Psoas muscle (tissue), 8 donors: ENCODE measurements around the gene MAP3K6. TPM values are rescaled to one million over a fixed set of nuclear protein-coding genes. Genes with fewer than 3 reads are reported as not detected.
A peak's percentile ranks its signal among the peaks of the same experiment; 100 is the strongest.

ENCODE experiments used
- ATAC-seq, 4 donors: fragments of 200-7000 bp; cut with Tn5 transposase; one replicate each; pipeline ENCODE4 v1.9.1; 2020; ENCODE audit warnings: moderate library complexity in 3 of 4, mild to moderate bottlenecking in 2 of 4
- DNase-seq, 2 donors: peaks; one replicate each; pipeline ENCODE4 v3.0.0-alpha.2; 2020
- H3K27ac ChIP-seq: fragments of 200-600 bp; one replicate; pipeline ENCODE4 v1.8.0; 2022
- H3K27me3 ChIP-seq, 3 donors: fragments of 200-600 bp in 1 of 3; one replicate each; pipeline versions ENCODE4 v1.6.1 to v1.8.0; 2013 to 2022; ENCODE audit warnings: low read length in 2 of 3, mild to moderate bottlenecking in 2 of 3, moderate library complexity in 1 of 3; ENCODE audit not compliant: insufficient read depth in 3 of 3
- H3K36me3 ChIP-seq, 2 donors: fragments of 200-600 bp in 1 of 2; one replicate each; pipeline versions ENCODE4 v1.6.1 to v1.8.0; 2013 to 2022; ENCODE audit warnings: low read depth in 1 of 2, mild to moderate bottlenecking in 1 of 2, moderate library complexity in 1 of 2; ENCODE audit not compliant: insufficient read depth in 1 of 2
- H3K4me1 ChIP-seq: fragments of 200-600 bp; one replicate; pipeline ENCODE4 v1.8.0; 2022
- H3K4me3 ChIP-seq: fragments of 200-600 bp; one replicate; pipeline ENCODE4 v1.8.0; 2022; ENCODE audit warnings: mild to moderate bottlenecking
- H3K9me3 ChIP-seq: fragments of 200-600 bp; one replicate; pipeline ENCODE4 v1.8.0; 2022
- CTCF ChIP-seq: fragments of 200-600 bp; IDR thresholded peaks from one replicate; pipeline ENCODE4 v1.8.0; 2022; ENCODE audit warnings: antibody characterized with exemption
- WGBS, 3 donors: extraction: QIAGEN DNeasy Blood & Tissue Kit; methylation state at CpG; one replicate each; pipeline versions ENCODE4 v1.1.6 to v1.1.7; 2013; 5-methylcytosine and 5-hydroxymethylcytosine counted together
- intact Hi-C, 2 donors: fragments of 100-400 bp; cut with DNase I; formaldehyde crosslinking; loops; one replicate each; pipeline versions ENCODE4 v1.11.0 to v1.14.2; 2022
- long read RNA-seq, 2 donors: library from polyadenylated mRNA; unstranded; transcript quantifications; one replicate each; pipeline ENCODE4 v2.0.0, GENCODE V29; 2021
- polyA plus RNA-seq, 3 donors: library from polyadenylated mRNA; stranded (reverse); fragments of 200-250 nt; gene quantifications; one replicate each; pipeline ENCODE4 v1.2.3, GENCODE V29; 2013
- total RNA-seq, 4 donors: library from RNA; stranded (reverse); fragmentation: NEBNext Ultra II Directional in 2 of 4; extraction: Animal tissue kit (Norgen Biotek cat#: 25700) in 2 of 4; gene quantifications; one replicate each; pipeline versions ENCODE4 v1.2.1 to v1.2.4, GENCODE V29; 2021 to 2023
- donor health status: healthy with polysubstance abuse.
- donor health status: DM: no; HTN: no; CAD: no; lungs with moderate emphysema.
- donor health status: Bipolar disorder and iron deficiency.
- donor health status: healthy.
- donor health status: DM: yes; HTN: yes; CAD: no.
- donor health status: DM: no; HTN: no; CAD: no.
- donor health status: DM: no; HTN: no; CAD: no.
- donor health status: DM: yes; HTN: yes; CAD: no.

MAP3K6 gene, protein sequence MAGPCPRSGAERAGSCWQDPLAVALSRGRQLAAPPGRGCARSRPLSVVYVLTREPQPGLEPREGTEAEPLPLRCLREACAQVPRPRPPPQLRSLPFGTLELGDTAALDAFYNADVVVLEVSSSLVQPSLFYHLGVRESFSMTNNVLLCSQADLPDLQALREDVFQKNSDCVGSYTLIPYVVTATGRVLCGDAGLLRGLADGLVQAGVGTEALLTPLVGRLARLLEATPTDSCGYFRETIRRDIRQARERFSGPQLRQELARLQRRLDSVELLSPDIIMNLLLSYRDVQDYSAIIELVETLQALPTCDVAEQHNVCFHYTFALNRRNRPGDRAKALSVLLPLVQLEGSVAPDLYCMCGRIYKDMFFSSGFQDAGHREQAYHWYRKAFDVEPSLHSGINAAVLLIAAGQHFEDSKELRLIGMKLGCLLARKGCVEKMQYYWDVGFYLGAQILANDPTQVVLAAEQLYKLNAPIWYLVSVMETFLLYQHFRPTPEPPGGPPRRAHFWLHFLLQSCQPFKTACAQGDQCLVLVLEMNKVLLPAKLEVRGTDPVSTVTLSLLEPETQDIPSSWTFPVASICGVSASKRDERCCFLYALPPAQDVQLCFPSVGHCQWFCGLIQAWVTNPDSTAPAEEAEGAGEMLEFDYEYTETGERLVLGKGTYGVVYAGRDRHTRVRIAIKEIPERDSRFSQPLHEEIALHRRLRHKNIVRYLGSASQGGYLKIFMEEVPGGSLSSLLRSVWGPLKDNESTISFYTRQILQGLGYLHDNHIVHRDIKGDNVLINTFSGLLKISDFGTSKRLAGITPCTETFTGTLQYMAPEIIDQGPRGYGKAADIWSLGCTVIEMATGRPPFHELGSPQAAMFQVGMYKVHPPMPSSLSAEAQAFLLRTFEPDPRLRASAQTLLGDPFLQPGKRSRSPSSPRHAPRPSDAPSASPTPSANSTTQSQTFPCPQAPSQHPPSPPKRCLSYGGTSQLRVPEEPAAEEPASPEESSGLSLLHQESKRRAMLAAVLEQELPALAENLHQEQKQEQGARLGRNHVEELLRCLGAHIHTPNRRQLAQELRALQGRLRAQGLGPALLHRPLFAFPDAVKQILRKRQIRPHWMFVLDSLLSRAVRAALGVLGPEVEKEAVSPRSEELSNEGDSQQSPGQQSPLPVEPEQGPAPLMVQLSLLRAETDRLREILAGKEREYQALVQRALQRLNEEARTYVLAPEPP (N-terminal part only)
- 10 to 100 TPM; 16.1 to 29.8 (median 22.8) TPM for total RNA-seq
- polyA plus RNA-seq = 10 to 100 TPM; 11.1 to 17.6 (median 12.9) TPM
- long read RNA-seq, donor 1, full-length matches to known transcripts = 7 of 15 reads
- long read RNA-seq, donor 1, partial matches to known transcripts = 4 of 15 reads
- long read RNA-seq, donor 1, other reads (novel, unspliced or antisense) = 4 of 15 reads
- long read RNA-seq, donor 2, full-length matches to known transcripts = 22 of 63 reads
- long read RNA-seq, donor 2, partial matches to known transcripts = 21 of 63 reads
- long read RNA-seq, donor 2, other reads (novel, unspliced or antisense) = 20 of 63 reads

DNA sequence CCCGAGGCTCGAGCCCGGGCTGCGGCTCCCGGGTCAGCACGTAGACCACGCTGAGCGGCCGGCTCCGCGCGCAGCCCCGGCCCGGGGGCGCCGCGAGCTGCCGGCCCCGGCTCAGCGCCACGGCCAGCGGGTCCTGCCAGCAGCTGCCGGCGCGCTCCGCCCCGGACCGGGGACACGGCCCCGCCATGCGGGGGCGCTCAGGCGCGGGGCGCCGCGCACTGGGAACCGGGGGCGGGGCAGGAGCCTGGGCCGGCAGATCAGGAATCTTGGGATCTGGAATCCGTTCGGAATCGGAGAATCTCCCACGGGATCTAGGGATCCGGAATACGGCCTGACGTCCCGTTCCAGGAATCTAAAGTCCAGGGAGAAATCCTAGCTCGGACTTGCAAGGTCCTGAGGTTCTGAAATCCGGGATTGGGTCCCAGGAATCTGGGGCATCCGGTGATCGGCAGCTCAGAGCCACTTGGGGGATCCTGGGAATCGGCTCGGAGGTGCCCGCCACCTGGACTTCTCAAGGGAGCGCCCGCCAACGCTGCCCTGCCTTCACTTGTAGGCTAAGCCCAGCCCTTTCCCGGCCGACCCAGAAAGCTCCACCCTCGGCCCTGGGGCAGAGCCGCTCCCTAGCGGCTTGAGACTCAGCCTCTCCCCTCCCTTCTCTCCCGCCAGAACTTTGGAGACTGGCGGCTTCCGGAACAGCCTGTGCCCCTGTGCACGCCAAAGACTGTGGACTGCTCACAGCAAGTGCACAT is at the start of gene MAP3K6:
Gene MAP3K6, minus strand, starts transcription at position 551 of the 749 bp plus-strand sequence. Its CDS starts 364 bp downstream, at position 187.
- TF ChIP-seq CTCF = peak; percentile 53
- DNase-seq = peak; percentile 89 to 95
- peak; percentile 72 to 81 (median 80) for ATAC-seq
- H3K36me3 ChIP-seq = peaks cover 0 to 26% of the 10 kb centered on the region in 2 donors
- 1% methylated on average over 46 to 67 of the region's 67 CpGs for WGBS, 3 donors
- no peaks in the 10 kb centered on the region for H3K27me3 ChIP-seq
- peak within 1 kb of the TSS; percentile 86 for H3K27ac ChIP-seq
- intact Hi-C loops = loop anchor here in 1 of 2 donors (1.0 kb wide), 1 partner anchor 22 kb away; no protein-coding TSS in a partner anchor
- peak within 1 kb of the TSS; percentile 72 for H3K4me3 ChIP-seq
- H3K4me1 ChIP-seq = peaks cover 17% of the 10 kb centered on the region
- H3K9me3 ChIP-seq = no peaks in the 10 kb centered on the region

- no peaks in the 10 kb centered on the region for H3K9me3 ChIP-seq
- no peak for DNase-seq
- 70 to 90% (median 73%) methylated on average over 1 of the region's 1 CpG for WGBS, 3 donors
- no peaks in the 10 kb centered on the region for H3K27me3 ChIP-seq
- TF ChIP-seq CTCF = no peak
- intact Hi-C loops = no loop called here
- ATAC-seq = no peak
- H3K4me3 ChIP-seq = no peak overlapping the region
- peaks cover 33 to 98% of the 10 kb centered on the region in 2 donors for H3K36me3 ChIP-seq
- peak overlapping the region; percentile 24 for H3K27ac ChIP-seq
- peaks cover 38% of the 10 kb centered on the region for H3K4me1 ChIP-seq
Observed at GRCh38 chr1:27414091-27414490, 47.3 kb upstream of the MAP3K6 start.

DNA sequence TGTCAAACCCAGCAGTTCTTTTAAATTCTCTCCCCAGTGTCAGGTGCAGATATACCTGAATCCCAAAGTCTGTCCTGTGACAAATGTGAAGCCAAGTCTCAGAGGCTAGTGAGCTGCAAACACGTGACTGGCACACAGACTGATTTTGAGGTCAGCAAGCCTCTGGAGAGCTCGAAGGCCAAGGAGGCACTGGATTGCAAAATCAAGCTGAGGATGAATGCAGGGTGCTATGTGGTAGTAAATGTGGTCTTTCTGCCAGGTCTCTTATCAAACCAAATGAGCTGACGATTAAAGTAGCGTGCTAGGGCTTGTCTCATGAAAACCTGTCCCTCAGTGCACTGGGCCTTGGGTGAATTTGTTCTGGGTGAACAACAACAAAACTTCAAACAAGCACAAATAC is 46.2 kb upstream of the MAP3K6 start:
- no peak for DNase-seq
- TF ChIP-seq CTCF = no peak
- Histone ChIP-seq H3K36me3 (peaks cover 33 to 99% of the 10 kb centered on the region in 2 donors), H3K4me1 (peaks cover 27% of the 10 kb centered on the region), H3K27ac (peak overlapping the region; percentile 56), H3K9me3 (no peaks in the 10 kb centered on the region), H3K27me3 (no peaks in the 10 kb centered on the region), H3K4me3 (no peak overlapping the region)
- peak; percentile 45 to 71 (median 69) for ATAC-seq
- 28 to 42% (median 37%) methylated on average over 4 of the region's 4 CpGs for WGBS, 3 donors
- intact Hi-C loops = no loop called here
